Hematopoietic multipotent progenitor cell treated with erythropoietin and hydrocortisone succinate and interleukin-3 and kit ligand, for 4 days (in vitro differentiated cells): Measurements from ENCODE around the gene PRKAB2.

ENCODE experiments used
- DNase-seq: peaks from one replicate; pipeline ENCODE4 v3.0.0-alpha.2; 2015

Gene PRKAB2, protein sequence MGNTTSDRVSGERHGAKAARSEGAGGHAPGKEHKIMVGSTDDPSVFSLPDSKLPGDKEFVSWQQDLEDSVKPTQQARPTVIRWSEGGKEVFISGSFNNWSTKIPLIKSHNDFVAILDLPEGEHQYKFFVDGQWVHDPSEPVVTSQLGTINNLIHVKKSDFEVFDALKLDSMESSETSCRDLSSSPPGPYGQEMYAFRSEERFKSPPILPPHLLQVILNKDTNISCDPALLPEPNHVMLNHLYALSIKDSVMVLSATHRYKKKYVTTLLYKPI

GRCh38 chr1:147172168-147173016, at the start of gene PRKAB2:
Gene PRKAB2, minus strand, starts transcription at chr1:147172470. Its CDS starts 326 bp downstream, at chr1:147172144.
- DNase-seq: peak; percentile 98

GRCh38 chr1:147218606-147219005, 46.3 kb upstream of the PRKAB2 start:
- DNase-seq: no peak

- DNase-seq: no peak
Measured at GRCh38 chr1:147217141-147217540, 44.9 kb upstream of the PRKAB2 start.

- DNase-seq: no peak
Measured at GRCh38 chr1:147216124-147216523, 43.9 kb upstream of the PRKAB2 start.

DNA sequence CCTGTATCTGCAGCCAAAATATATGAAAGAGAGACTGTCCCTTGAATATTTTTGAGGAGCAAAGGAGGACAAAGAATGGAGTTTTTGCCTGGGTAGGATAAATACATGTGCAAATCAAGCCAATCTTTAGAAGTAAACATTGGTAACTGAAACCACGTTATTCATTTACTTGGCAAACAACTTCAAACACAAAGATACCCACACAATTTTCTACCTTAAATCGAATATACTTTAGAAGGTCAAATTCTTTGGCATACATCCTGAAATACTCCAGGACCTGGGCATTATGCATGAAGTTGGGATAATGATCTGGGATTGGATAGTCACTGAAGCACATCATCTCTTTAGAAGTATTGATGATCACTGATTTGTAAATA, 43.3 kb upstream of the PRKAB2 start:
- DNase-seq: no peak

- peak; percentile 73 for DNase-seq
Measured at GRCh38 chr1:147214842-147215539, 42.7 kb upstream of the PRKAB2 start.

DNA sequence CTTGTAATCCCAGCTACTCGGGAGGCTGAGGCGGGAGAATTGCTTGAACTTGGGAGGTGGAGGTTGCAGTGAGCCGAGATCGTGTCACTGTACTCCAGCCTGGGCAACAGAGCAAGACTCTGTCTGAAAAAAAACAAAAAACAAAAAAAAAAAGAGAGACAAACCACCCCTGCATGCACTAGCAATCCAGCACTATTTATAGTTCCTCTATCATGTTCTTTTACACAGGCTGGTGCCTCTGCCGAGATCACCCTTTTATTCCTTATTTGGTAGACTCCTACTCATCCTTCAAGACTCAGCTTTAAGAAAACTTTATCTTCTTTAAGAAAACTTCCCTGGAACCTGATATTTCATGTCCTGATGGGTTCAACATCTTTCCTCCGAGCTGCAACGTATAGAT, 42.1 kb upstream of the PRKAB2 start:
- DNase-seq: peak; percentile 38

DNA sequence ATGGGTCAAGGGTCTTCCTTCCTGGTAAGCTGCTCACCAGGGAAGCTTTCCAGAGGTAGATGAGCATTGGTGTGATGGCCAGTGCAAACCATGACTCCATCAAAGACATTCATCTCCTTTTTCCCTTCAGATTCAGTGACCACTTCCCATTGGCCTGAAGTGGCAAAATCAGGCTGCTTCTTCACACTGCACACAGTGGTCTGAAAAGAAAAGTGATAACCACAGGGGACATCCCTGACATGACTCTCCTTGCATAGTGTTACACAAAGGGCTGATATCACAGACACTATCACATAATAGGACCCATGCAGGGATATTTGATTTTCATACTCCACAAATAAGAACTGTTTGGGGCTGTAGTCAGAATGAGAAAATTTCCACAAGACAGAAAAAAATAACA, 41.0 kb upstream of the PRKAB2 start:
- no peak for DNase-seq

DNA sequence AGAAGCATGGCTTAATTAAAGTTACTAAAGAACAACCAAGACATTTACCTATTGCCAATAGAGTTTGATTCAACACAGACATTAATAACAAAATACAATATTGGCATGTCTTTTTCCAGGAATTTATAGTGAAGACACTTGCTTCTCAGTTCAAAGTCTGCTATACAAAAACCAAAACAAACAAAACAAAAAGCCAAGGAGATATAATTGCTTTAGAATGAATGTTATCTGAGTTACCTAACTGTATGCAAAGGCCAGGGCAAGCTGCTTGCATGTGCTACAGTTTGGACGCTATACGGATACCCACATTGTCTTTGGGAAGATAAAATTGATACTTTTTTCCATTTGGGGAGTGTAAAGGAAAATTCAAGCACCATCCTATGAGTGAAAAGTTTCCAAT, 39.3 kb upstream of the PRKAB2 start:
- DNase-seq: no peak

DNA sequence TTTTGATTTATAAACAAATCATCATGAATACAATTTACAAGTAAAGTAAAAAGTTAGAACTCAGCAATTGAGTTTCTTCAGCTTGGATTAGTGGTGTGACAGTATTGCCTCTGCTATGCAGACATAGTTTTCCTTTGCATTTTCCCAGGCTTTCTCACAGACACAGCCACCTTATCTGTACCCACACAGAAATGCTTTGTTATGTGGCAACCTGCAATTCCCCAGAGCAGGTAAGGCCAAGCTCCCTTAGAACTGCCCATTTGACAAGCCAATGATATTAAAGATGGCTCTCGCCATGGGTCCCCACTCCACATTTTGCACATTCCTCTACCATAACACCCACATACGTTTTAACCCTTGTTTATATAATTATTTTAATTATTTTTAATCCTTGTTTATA, 38.7 kb upstream of the PRKAB2 start:
- DNase-seq: no peak

GRCh38 chr1:147209825-147210821, 37.9 kb upstream of the PRKAB2 start:
- no peak for DNase-seq

DNA sequence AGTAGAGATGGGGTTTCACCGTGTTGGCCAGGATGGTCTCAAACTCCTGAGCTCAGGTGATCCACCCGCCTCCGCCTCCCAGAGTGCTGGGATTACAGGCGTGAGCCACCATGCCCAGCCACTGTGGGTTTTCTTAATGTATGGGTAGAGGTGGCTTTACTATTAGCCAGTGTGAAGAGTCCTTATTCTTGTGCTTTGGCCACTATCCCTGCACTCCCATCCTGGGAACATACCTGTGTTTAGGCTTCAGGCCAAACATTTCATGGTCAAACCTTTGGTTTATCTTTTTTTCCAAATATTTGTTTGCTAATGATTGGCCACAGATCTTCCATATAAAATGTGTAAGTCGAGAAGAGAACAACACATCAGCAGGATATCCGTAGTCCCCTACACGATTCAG, 36.3 kb upstream of the PRKAB2 start:
- no peak for DNase-seq

DNA sequence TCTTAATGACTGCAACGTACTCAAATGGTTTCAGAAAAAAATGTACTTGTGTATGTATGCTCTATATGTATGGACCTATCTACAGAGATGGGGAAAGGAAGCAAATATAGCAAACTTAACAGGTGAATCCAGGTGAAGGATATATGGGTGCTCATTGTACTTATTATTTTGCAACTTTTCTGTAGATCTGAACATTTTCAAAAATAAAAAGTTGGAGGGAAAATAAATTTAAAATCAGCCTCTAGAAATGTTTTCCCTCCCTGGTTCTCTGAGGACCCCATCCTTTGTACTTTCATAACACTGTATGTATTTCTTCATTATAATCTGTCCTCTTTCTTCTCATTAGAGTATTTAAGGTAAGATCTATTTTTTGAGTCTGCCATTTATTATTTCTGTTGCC, 34.9 kb upstream of the PRKAB2 start:
- no peak for DNase-seq

GRCh38 chr1:147204080-147204479, 31.8 kb upstream of the PRKAB2 start:
- peak; percentile 30 for DNase-seq

- no peak for DNase-seq
Measured at GRCh38 chr1:147202576-147202975, 30.3 kb upstream of the PRKAB2 start.

- no peak for DNase-seq
Measured at GRCh38 chr1:147201786-147202185, 29.5 kb upstream of the PRKAB2 start.

- DNase-seq: no peak
Measured at GRCh38 chr1:147201276-147201675, 29.0 kb upstream of the PRKAB2 start.

- DNase-seq: peak; percentile 42
Measured at GRCh38 chr1:147197324-147197723, 25.1 kb upstream of the PRKAB2 start.

DNA sequence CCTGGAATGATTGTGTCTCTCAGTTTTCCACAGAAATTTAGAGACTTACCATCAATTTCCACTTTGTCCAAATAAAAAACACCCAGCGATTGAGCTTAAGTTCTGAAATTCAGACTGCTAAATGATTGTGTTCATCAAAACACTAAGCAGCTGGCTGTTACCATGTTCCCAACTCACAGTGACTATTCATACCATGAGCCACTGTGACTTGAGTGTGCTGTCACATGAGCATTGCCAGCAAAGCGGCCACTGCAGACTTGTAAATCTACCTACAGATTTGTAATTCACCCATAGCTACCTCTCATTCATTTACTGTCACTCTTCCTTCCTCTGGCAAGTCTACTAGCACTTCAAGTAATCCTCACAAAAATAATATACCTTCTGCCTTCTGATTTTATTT, 17.2 kb upstream of the PRKAB2 start:
- no peak for DNase-seq

GRCh38 chr1:147185432-147185831, 13.2 kb upstream of the PRKAB2 start:
- no peak for DNase-seq

DNA sequence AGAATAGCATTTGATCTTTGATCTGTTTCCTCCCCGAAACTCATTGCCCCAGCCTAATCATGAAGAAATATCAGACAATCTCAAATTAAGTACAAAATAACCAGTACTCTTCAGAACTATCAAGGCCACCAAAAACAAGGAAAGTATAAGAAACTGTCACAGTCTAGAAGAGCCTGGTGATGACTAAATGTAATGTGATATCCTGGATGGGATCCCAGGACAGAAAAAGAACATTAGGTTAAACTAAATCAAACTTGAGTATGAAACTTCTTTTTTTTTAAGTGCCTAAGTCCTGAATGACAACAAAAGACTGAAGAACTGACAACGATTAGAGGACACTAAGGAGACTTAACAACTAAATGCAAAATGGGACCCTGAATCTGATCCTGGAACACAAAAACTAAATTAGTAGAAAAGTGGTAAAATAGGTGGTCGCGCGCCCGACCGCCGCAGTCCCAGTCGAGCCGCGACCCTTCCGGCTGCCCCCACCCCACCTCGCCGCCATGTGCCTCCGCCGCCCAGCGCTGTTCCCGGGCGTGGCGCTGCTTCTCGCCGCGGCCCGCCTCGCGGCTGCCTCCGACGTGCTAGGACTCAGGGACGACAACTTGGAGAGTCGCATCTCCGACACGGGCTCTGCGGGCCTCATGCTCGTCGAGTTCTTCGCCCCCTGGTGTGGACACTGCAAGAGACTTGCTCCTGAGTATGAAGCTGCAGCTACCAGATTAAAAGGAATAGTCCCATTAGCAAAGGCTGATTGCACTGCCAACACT, 5.5 kb upstream of the PRKAB2 start:
- peak; percentile 57 for DNase-seq
